Keratinocyte (primary cell): ENCODE results near the gene DNAH17. TPM values are rescaled to one million over a fixed set of nuclear protein-coding genes. Genes with fewer than 3 reads are reported as not detected.

Source experiments
- DNase-seq: peaks from one replicate; pipeline ENCODE4 v3.0.0-alpha.2; 2011; ENCODE audit warnings: low read depth, missing footprints, low spot score
- FAIRE-seq: peaks from 2 replicates; lab custom pipeline; 2011; peaks lifted over from hg19 to GRCh38; lab: Jason Lieb, UNC
- H2AFZ ChIP-seq: 2 replicates; pipeline ENCODE4 v1.6.0; 2012; ENCODE audit warnings: low read length, control low read depth, inconsistent platforms; ENCODE audit not compliant: control insufficient read depth
- H3K27ac ChIP-seq: 2 replicates; pipeline ENCODE4 v1.5.1; 2011; ENCODE audit warnings: low read length; ENCODE audit not compliant: control insufficient read depth, insufficient read depth
- H3K27me3 ChIP-seq: 3 replicates; pipeline ENCODE4 v1.6.0; 2011; ENCODE audit warnings: low read length; ENCODE audit not compliant: control insufficient read depth, insufficient read depth; ENCODE audit errors: extremely low read depth
- H3K36me3 ChIP-seq, 2 experiments: 2 replicates in 1 of 2; 3 replicates in 1 of 2; pipeline ENCODE4 v1.5.1; 2011; ENCODE audit warnings: low read length in 2 of 2, mild to moderate bottlenecking in 1 of 2; ENCODE audit not compliant: control insufficient read depth in 2 of 2, insufficient read depth in 2 of 2; ENCODE audit errors: extremely low read depth in 1 of 2
- H3K4me1 ChIP-seq: 3 replicates; pipeline ENCODE4 v1.5.1; 2011; ENCODE audit warnings: low read length; ENCODE audit not compliant: control insufficient read depth, insufficient read depth; ENCODE audit errors: extremely low read depth
- H3K4me2 ChIP-seq: 3 replicates; pipeline ENCODE4 v1.6.0; 2011; ENCODE audit warnings: low read depth, low read length; ENCODE audit not compliant: control insufficient read depth, insufficient read depth; ENCODE audit errors: extremely low read depth
- H3K4me3 ChIP-seq, 3 experiments: fragments of 200-600 bp in 1 of 3; sonication (generic) in 1 of 3; 2 replicates in 2 of 3; 3 replicates in 1 of 3; pipeline ENCODE4 v1.5.1; 2011 to 2016; ENCODE audit warnings: low read length in 3 of 3, mild to moderate bottlenecking in 3 of 3, control low read depth in 2 of 3, inconsistent platforms in 1 of 3, low read depth in 1 of 3, mixed read lengths in 1 of 3, mixed run types in 1 of 3, moderate library complexity in 1 of 3; ENCODE audit not compliant: control insufficient read depth in 2 of 3, insufficient read depth in 2 of 3; ENCODE audit errors: extremely low read depth in 1 of 3
- H3K79me2 ChIP-seq: 2 replicates; pipeline ENCODE4 v1.6.0; 2012; ENCODE audit warnings: low read length; ENCODE audit not compliant: control insufficient read depth, insufficient read depth
- H3K9ac ChIP-seq: 3 replicates; pipeline ENCODE4 v1.6.0; 2011; ENCODE audit warnings: low read length; ENCODE audit not compliant: control insufficient read depth, insufficient read depth; ENCODE audit errors: extremely low read depth
- H3K9me1 ChIP-seq: 3 replicates; pipeline ENCODE4 v1.6.0; 2011; ENCODE audit warnings: low read length; ENCODE audit not compliant: control insufficient read depth, insufficient read depth; ENCODE audit errors: extremely low read depth
- H3K9me3 ChIP-seq: 2 replicates; pipeline ENCODE4 v1.5.1; 2012; ENCODE audit warnings: low read depth, low read length; ENCODE audit not compliant: control insufficient read depth
- H4K20me1 ChIP-seq: 3 replicates; pipeline ENCODE4 v1.6.0; 2011; ENCODE audit warnings: low read length; ENCODE audit not compliant: control insufficient read depth, insufficient read depth; ENCODE audit errors: extremely low read depth
- EZH2 ChIP-seq: IDR thresholded peaks from one replicate; pipeline ENCODE4 v1.6.1; 2012; ENCODE audit warnings: inconsistent platforms, mild to moderate bottlenecking, low read length, moderate library complexity
- dilution Hi-C: fragments of 300-500 bp; cut with MboI; formaldehyde crosslinking; loops from one replicate; pipeline ENCODE4 v1.7.0; 2020; ENCODE audit warnings: low sequenced_read_pairs; ENCODE audit not compliant: extremely low pct_ligation_motif_present
- polyA plus RNA-seq, 5 experiments: library from polyadenylated mRNA; depleted of rRNA in 3 of 5; stranded (reverse) in 3 of 5; stranded (forward) in 1 of 5; unstranded in 1 of 5; fragments of >200 nt; gene quantifications; 1 replicate in 1 of 5; 2 replicates in 3 of 5; 3 replicates in 1 of 5; pipeline versions ENCODE4 v1.2.1 to v1.2.3, GENCODE V29; 2011 to 2012; ENCODE audit warnings: missing spikeins in 2 of 5, low read depth in 1 of 5, low replicate concordance in 1 of 5
- TF ChIP-seq, protein P1 (sequence below), 3 experiments: IDR thresholded peaks in 1 of 3; conservative IDR thresholded peaks in 1 of 3; optimal IDR thresholded peaks in 1 of 3; 2 replicates in 2 of 3; 3 replicates in 1 of 3; pipeline versions ENCODE3 to v1.5.1; 2011; ENCODE audit warnings: low read length in 3 of 3, mild to moderate bottlenecking in 3 of 3, moderate library complexity in 2 of 3, control low read depth in 1 of 3, inconsistent platforms in 1 of 3; ENCODE audit not compliant: insufficient read depth in 2 of 3; ENCODE audit errors: extremely low read depth in 1 of 3

DNAH17 gene
- polyA plus RNA-seq, 1 donor (not counting 4 experiments of a cell fraction or from before 2014, with no cell fraction given): 0.16 TPM

GRCh38 chr17:78401246-78401645, 175.9 kb downstream of the DNAH17 start:
- peaks cover 18% of the 10 kb centered on the region for H3K4me1 ChIP-seq
- peaks cover 13% of the 10 kb centered on the region for H4K20me1 ChIP-seq
- dilution Hi-C loops: no loop called here
- H3K27ac ChIP-seq: no peak overlapping the region
- no peaks in the 10 kb centered on the region for H3K9me1 ChIP-seq
- DNase-seq (no peak), FAIRE-seq (no peak)
- H3K36me3 ChIP-seq: peaks cover 46 to 51% of the 10 kb centered on the region in 2 experiments
- no peak overlapping the region for H2AFZ ChIP-seq
- no peaks in the 10 kb centered on the region for H3K9me3 ChIP-seq
- no peak overlapping the region for H3K9ac ChIP-seq
- no peaks in the 10 kb centered on the region for H3K27me3 ChIP-seq
- peaks cover 11% of the 10 kb centered on the region for H3K79me2 ChIP-seq
- H3K4me2 ChIP-seq: no peak overlapping the region
- TF ChIP-seq EZH2: no peak
- TF ChIP-seq, protein P1, sequence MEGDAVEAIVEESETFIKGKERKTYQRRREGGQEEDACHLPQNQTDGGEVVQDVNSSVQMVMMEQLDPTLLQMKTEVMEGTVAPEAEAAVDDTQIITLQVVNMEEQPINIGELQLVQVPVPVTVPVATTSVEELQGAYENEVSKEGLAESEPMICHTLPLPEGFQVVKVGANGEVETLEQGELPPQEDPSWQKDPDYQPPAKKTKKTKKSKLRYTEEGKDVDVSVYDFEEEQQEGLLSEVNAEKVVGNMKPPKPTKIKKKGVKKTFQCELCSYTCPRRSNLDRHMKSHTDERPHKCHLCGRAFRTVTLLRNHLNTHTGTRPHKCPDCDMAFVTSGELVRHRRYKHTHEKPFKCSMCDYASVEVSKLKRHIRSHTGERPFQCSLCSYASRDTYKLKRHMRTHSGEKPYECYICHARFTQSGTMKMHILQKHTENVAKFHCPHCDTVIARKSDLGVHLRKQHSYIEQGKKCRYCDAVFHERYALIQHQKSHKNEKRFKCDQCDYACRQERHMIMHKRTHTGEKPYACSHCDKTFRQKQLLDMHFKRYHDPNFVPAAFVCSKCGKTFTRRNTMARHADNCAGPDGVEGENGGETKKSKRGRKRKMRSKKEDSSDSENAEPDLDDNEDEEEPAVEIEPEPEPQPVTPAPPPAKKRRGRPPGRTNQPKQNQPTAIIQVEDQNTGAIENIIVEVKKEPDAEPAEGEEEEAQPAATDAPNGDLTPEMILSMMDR (optimal IDR thresholded peaks at IDR 0.05 in 1 of 3, IDR thresholded peaks at IDR 0.05 in 1 of 3, conservative IDR thresholded peaks at IDR 0.05 in 1 of 3; ENCODE audit: extremely low read depth in 1 of 3, insufficient read depth in 2 of 3, low read length in 3 of 3): no peak
- H3K4me3 ChIP-seq: no peak overlapping the region

- Histone ChIP-seq H3K36me3 (peaks cover 47 to 57% of the 10 kb centered on the region in 2 experiments), H3K9me1 (no peaks in the 10 kb centered on the region), H3K9me3 (no peaks in the 10 kb centered on the region), H3K4me2 (no peak overlapping the region), H3K9ac (no peak overlapping the region), H2AFZ (no peak overlapping the region), H3K27me3 (no peaks in the 10 kb centered on the region), H3K79me2 (peaks cover 15% of the 10 kb centered on the region), H3K4me3 (no peak overlapping the region), H3K27ac (no peak overlapping the region), H4K20me1 (peaks cover 13% of the 10 kb centered on the region), H3K4me1 (peaks cover 18% of the 10 kb centered on the region)
- TF ChIP-seq, protein P1 (optimal IDR thresholded peaks at IDR 0.05 in 1 of 3, IDR thresholded peaks at IDR 0.05 in 1 of 3, conservative IDR thresholded peaks at IDR 0.05 in 1 of 3; ENCODE audit: extremely low read depth in 1 of 3, insufficient read depth in 2 of 3, low read length in 3 of 3): no peak
- TF ChIP-seq EZH2: no peak
- FAIRE-seq: no peak
- dilution Hi-C loops: no loop called here
- no peak for DNase-seq
Observed at GRCh38 chr17:78400581-78401240, 176.5 kb downstream of the DNAH17 start.
